PFSK-1 (cell line): Measurements from ENCODE around the gene NIPAL1.

ENCODE experiments used
- FOXP2 ChIP-seq: optimal IDR thresholded peaks from 2 replicates; pipeline ENCODE3; 2011; ENCODE audit warnings: borderline replicate concordance, control low read depth, inconsistent platforms; ENCODE audit not compliant: insufficient read depth; ENCODE audit errors: extremely low read length, extremely low read depth
- POLR2AphosphoS5 ChIP-seq: IDR thresholded peaks from 2 replicates; pipeline ENCODE4 v1.6.1; 2012; ENCODE audit warnings: low read depth, mild to moderate bottlenecking, control low read depth, low read length, moderate library complexity
- REST ChIP-seq, 2 experiments: IDR thresholded peaks; 2 replicates each; pipeline versions ENCODE4 v1.6.1 to v1.8.0; 2011 to 2012; ENCODE audit warnings: low read depth in 2 of 2, low read length in 2 of 2, control low read depth in 1 of 2, inconsistent platforms in 1 of 2, mild to moderate bottlenecking in 1 of 2, moderate library complexity in 1 of 2; ENCODE audit not compliant: insufficient read depth in 1 of 2
- SIN3A ChIP-seq: IDR thresholded peaks from 2 replicates; pipeline ENCODE4 v1.6.1; 2012; ENCODE audit warnings: mild to moderate bottlenecking, low read length, moderate library complexity, borderline replicate concordance; ENCODE audit not compliant: insufficient read depth
- TAF1 ChIP-seq: IDR thresholded peaks from 2 replicates; pipeline ENCODE4 v1.6.1; 2012; ENCODE audit warnings: low read length, control low read depth, borderline replicate concordance; ENCODE audit not compliant: insufficient read depth

NIPAL1 gene

GRCh38 chr4:48035952-48036351 lies 19.4 kb downstream of the NIPAL1 start:
- TF ChIP-seq SIN3A (no peak), FOXP2 (no peak)

- TF ChIP-seq TAF1 = no peak
- TF ChIP-seq REST (IDR thresholded peaks at IDR 0.05; ENCODE audit: insufficient read depth in 1 of 2, low read depth in 2 of 2, low read length in 2 of 2) = no peak
- no peak for TF ChIP-seq POLR2AphosphoS5
- TF ChIP-seq SIN3A = no peak
- no peak for TF ChIP-seq FOXP2
Observed at GRCh38 chr4:48037117-48037462, 20.5 kb downstream of the NIPAL1 start.

GRCh38 chr4:48038666-48039065 lies 22.1 kb downstream of the NIPAL1 start:
- TF ChIP-seq SIN3A = no peak
- TF ChIP-seq POLR2AphosphoS5 = no peak
- no peak for TF ChIP-seq TAF1
- TF ChIP-seq REST (IDR thresholded peaks at IDR 0.05; ENCODE audit: insufficient read depth in 1 of 2, low read depth in 2 of 2, low read length in 2 of 2) = no peak
- no peak for TF ChIP-seq FOXP2

- TF ChIP-seq FOXP2 (no peak), POLR2AphosphoS5 (no peak), SIN3A (no peak), REST (IDR thresholded peaks at IDR 0.05; ENCODE audit: insufficient read depth in 1 of 2, low read depth in 2 of 2, low read length in 2 of 2) (no peak), TAF1 (no peak)
Observed at GRCh38 chr4:48039561-48039960, 23.0 kb downstream of the NIPAL1 start.

GRCh38 chr4:48041535-48042137 lies 25.1 kb downstream of the NIPAL1 start:
- TF ChIP-seq REST (IDR thresholded peaks at IDR 0.05; ENCODE audit: insufficient read depth in 1 of 2, low read depth in 2 of 2, low read length in 2 of 2) (no peak), TAF1 (no peak), FOXP2 (no peak), POLR2AphosphoS5 (no peak), SIN3A (no peak)
